ENCODE results near the gene CTSK.

DNA sequence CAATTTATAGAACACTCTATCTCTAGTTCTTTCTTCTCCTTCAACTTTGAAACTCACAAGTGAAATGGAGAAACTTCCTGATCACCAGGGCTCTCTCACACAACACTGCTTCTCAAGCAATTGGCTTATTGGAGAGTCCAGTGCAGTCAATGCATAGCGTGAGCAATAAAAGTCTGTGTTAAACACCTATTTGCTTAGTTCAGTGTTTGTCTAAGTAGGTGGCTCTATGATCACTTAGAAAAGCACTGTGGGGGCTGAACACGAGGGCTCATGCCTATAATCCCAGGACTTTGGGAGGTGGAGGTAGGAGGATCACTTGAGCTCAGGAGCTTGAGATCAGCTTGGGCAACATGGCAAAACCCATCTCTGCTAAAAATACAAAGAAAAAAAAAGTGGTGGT is 54.6 kb downstream of the CTSK start:
- TF ChIP-seq YY1 (IDR thresholded peaks at IDR 0.05; ENCODE audit: insufficient read depth, insufficient replicate concordance, low read depth, low read length) (no peak), DPF2 (CRISPR knock-in tag; IDR thresholded peaks at IDR 0.05; ENCODE audit: borderline replicate concordance, low read depth) (no peak)

Measured in HepG2 (cell line).